GM12891 (cell line): Measurements from ENCODE around the gene CACNG5.

Experiments
- POLR2A ChIP-seq: IDR thresholded peaks from 2 replicates; pipeline ENCODE4 v1.6.1; 2011; ENCODE audit warnings: low read depth, low read length, control low read depth
- POLR2AphosphoS5 ChIP-seq: IDR thresholded peaks from 2 replicates; pipeline ENCODE4 v1.6.1; 2011; ENCODE audit warnings: low read depth, low read length, control low read depth
- POU2F2 ChIP-seq: IDR thresholded peaks from 2 replicates; pipeline ENCODE4 v1.6.1; 2011; ENCODE audit warnings: low read depth, mild to moderate bottlenecking, control low read depth, low read length, moderate library complexity
- TAF1 ChIP-seq: IDR thresholded peaks from 2 replicates; pipeline ENCODE4 v1.6.1; 2011; ENCODE audit warnings: low read depth, low read length, control low read depth

DNA sequence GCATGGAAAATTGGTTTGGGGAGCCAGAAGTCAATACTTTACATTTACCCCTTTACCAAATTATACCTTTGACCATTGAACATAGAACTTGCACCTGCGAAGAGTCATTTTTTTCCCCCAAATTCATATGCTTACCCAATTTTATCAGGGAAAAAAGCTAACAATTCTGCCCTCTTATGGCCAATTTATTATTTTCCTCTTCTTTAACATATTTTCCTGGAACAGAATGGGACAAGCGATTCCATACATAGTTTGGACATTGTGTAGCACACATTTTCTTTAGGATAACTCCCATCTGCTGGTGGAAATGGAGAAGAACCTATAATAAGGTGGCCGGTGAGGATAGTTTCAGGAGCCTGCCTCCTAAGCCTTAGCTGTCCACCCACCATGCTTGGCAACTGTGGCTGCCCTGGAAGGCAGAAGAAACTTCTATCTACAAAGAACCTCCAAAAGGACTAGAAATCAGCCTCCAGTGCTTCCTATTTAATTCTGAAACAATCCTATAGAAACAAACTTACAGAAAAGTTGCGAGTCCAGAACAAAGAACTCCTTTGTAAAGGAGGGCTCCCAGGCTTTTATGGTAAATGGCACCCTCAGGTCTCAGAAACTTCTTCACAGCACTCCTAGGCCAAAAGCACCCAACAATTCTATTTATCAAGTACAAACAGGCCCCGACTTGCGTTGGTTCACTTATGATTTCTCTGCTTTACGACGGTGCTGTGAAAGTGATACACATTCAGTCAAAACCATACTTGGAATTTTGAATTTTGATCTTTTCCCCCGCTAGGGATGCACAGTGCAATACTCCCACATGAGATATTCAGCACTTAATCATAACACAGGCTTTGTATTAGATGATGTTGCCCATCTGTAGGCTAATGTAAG, 65.5 kb downstream of the CACNG5 start:
- no peak for TF ChIP-seq POLR2A
- TF ChIP-seq POLR2AphosphoS5, result no peak
- no peak for TF ChIP-seq TAF1
- no peak for TF ChIP-seq POU2F2
